Measurements from ENCODE around the gene TMTC2.
"Not testable (repeated sequence)": the region's sequence is repeated elsewhere in the genome, so short reads cannot be mapped to it uniquely, and the experiment has no call there.

Gene TMTC2

DNA sequence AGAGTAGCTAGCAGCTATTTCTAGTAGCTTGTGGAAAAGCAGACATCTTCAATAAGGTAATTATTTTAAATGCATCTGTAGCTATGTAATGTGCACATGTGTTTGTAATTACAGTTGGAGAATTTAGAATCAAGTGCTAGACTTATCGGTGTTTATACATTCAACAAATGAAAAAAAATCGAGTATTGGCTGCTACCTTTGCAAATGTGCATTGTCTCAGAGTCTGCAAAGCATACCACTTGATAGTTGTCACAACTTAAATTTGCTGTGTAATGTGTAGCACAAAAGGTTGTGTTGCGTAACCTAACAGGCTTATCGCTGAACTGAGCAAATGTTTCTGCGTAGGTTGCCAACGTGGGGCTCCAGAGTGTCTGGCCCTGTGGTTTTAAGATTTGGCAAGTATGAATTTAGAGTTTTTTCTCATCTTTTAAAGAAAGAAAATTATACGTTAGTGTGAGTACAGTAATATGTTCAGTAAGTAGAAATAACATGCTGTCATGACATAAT, 44.3 kb downstream of the TMTC2 start:
- DNase-seq = no peak

DNA sequence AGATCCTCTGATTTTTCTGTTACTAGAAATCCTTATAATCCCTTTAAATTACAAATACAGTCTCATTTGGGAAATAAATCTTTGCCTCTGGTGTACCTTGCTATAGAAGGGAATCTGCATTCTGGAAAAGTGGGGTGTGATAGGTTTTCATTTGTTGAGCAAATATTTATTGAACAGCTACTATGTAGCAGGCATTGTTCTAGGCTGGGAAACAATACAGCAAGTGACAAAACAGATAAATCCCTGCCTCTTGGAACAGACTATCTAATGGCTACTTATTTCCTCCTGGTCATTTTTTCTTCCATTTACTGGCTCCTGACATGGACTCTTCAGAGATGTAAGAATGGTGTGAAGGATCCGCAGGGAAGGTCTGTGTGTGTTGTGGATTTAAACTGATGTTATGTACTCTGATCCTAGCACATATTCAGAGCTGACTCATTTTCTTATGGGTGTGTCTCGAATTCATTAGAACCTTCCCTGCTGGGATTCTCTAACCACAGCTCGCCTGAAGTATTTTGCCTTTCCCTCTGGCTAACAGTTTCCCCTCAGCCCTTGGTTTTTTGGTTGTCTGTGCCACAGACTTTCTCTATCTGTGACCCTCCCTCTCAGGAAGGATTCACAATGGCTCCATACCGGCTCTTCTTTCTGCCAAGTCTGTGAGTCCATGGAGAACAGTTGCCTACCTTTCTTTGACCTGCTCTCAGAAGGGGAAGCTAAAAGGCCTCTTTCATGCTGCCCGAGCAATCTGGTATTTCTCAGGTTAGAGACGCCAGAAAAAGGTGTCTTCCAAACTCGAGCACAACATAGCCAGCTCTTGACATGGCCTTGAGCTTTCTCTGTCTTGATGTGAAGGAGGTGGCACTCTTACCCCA, 53.7 kb downstream of the TMTC2 start:
- no peak for DNase-seq

DNA sequence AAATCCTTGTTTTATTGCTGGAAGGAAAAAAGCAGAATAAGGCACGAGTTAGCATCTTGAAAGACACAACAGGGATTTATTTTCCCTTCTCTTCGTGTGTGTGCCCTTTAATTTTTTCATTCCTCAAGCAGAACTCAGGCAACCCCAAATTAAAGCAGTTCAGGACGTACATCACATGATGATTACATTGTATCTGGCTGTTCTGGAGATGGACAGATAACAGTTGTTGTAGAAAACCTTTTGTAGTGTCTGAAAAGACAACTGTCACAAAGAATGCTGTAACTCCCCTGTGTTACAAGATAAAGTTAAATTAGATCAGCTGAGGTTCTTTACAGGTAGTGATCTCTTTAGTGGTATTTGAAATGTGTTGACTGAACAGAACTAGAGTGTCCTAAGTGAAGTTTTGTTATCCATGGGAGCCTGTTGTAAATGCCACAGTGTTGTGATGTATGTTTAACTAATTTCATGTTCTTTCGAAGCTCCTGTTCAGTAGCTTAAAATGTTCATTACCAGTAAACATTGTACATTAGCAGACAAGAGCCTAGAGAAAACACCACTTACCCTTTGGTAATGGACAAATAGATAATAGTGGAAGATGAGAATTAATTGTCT, 58.5 kb downstream of the TMTC2 start:
- no peak for DNase-seq

- DNase-seq = no peak
Observed at GRCh38 chr12:82745807-82746206, 59.1 kb downstream of the TMTC2 start.

DNA sequence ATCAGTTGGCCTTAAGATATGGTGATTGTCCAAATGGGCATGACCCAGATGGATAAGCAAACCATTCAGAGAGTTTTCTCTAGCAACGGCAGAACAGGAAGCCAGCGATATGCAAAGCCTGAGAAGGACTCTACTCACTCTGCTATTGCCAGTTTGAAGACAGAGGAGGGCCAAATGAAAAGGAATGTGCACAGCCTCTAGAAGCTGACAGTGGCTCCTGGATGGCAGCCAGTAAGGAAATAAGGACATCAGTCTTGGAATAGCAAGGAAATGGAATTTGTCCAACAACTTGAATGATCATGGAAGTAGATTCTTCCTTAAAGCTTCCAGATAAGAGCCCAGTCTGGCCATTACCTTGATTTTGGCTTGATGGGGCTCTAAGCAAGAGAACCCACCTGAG, 60.0 kb downstream of the TMTC2 start:
- DNase-seq = no peak

DNA sequence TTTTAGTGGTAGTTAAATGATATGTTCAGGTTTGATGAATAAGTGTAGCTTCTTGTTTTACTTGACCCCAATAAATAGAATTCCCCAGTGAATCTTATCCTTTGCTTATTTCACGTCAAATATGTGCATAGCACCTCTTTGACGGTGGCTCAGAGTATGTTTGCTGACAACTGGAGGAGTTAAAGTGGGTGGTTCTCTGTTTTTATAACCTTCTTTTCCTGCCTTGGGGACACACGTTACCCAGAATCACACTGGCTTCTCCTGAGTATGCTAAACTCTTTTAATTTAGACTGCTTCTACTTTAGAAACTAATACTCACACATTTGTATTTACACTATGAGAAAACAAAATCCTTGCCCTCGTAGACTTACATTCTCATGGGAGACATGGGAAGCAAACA, 62.3 kb downstream of the TMTC2 start:
- DNase-seq = no peak

DNA sequence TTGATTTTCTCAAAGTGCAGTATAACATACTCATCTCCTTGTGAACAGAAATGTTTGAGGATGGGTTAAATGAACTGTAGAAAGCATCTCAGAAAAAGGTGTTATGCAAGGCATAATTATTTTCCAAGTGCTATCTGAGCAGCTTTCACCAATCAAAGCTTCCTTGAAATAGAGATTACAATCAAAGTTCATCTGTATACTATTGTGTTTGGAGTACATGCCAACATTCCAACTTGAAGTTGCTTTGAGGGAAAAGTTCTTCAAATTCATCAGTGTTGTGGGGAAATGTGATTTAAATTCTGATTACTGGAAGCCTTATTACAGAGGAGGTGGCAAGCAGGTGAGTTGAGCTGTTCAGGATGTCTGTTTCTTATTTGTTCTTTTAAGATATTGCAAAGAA, 68.2 kb downstream of the TMTC2 start:
- DNase-seq = no peak

DNA sequence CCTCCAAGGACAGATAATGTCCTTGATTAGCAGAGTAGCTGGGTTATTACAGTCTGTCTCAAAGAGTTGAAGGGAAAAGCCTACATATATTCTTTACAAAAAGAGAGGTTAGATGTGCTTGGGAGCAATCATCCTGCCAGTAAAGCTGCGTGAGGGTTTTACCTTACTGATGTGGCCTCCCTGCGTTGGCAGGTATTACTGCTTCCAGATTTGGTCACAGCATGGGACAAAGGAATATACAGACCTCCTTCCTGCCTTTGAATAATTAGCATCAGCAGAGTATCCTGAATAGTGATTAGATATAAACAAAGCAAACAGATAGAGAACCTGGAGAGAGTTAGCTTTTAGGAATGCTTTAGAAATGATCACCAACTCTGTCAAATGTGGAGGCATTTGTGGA, 69.6 kb downstream of the TMTC2 start:
- no peak for DNase-seq

GRCh38 chr12:82757059-82757458, 70.4 kb downstream of the TMTC2 start:
- no peak for DNase-seq

GRCh38 chr12:82757656-82758055, 71.0 kb downstream of the TMTC2 start:
- no peak for DNase-seq

- no peak for DNase-seq
Observed at GRCh38 chr12:82758749-82759330, 72.1 kb downstream of the TMTC2 start.

GRCh38 chr12:82760423-82760822, 73.7 kb downstream of the TMTC2 start:
- no peak for DNase-seq

DNA sequence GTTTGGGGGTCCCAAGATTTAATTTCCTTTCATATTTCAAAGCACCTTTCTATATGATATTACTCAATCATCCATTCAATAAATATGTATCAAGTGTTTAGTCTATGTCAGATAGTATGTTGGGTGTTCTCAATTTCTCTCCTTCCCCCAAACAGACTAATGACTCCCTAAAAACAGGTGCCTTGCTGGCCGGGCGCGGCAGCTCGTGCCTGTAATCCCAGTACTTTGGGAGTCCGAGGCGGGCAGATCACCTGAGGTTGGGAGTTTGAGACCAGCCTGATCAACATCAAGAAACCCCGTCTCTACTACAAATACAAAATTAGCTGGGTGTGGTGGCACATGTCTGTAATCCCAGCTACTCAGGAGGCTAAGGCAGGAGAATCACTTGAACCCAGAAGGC, 78.5 kb downstream of the TMTC2 start:
- not testable (repeated sequence) for DNase-seq

DNA sequence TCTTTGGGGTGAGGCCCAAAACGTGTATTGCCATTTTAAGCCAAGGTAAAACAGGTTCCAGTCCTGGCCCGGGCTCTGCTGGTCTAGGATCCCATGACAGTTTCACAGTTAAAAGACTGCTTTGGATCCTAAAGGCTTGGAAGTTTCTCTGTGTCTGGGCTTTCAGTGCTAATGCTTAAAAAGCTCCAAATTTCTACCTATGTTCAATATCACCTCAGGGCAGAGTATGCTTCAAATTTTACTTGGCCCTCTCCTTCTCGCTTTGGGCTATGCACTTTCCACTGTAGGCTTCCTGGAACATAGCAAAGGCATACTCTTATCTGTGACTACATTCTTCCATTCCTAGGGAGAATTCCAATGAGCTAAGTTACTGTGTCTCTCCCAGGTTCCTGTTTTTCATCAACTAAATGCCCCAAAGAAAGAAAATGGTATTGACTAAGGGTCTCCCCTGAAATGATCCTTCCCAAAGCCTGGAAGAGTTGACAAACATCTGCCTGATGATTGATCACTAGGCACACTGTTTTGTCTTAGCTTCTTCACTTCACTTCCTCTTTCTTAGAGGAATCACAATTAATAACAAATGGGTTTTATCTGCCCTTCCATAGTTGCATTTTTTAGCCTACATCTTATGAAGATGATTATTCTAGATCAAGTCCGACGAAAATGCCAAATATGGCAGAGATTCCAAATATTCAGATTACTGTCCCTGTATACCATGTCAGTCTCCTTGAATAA, 79.4 kb downstream of the TMTC2 start:
- DNase-seq = no peak

- no peak for DNase-seq
Observed at GRCh38 chr12:82774666-82775065, 88.0 kb downstream of the TMTC2 start.

- DNase-seq = no peak
Observed at GRCh38 chr12:82780517-82780916, 93.8 kb downstream of the TMTC2 start.

DNA sequence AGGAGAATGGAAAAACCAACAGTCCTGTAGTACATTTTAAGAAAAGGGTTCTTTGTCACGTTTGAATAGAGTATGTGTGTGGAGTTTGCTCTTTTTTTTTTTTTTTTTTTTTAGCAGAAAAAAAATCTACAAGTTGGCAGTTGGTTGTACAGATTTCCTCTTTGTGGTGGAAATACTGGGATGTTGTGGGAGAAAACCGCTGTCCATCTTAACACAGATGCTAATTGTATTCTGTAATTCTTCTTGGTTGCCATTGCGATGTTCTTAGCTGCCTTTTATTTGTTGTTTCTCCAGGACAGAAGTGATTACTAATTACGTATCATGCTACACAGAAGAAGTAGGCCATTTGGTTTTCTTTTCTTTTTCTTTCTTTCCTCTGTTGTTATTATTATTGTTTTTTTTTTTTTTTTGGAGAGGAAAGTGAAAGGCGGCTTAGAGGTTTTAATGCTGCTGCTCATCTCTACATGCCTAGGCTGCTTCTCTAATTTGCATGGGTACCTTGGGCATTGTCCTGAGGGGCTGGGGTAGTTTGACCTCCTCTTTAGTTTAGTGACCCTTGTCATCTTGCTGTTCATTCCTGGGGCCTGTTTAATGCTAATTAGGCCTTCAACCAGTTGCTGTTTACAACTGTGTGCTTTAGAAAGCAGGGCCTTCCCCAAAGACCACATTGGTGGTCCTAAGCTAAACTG, 94.7 kb downstream of the TMTC2 start:
- no peak for DNase-seq

DNA sequence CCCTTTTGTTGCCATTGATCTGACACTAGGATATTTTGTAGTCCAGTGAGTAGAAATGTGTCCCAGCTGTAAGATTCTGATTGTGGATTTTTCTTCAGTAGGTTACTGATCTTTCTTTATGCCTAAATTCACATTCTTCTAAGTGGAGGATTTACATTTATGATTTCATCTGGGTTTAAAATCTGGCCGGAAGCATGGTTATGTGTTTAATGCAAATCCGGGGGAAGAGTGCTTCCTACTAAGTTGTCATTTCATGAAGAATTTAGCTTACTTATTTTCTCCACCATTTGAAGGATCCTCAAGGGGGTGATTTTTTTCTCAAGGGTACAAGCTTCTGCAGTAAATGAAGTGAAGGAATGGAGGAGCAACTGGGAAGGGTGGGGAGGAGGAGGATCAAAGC, 96.7 kb downstream of the TMTC2 start:
- no peak for DNase-seq

DNA sequence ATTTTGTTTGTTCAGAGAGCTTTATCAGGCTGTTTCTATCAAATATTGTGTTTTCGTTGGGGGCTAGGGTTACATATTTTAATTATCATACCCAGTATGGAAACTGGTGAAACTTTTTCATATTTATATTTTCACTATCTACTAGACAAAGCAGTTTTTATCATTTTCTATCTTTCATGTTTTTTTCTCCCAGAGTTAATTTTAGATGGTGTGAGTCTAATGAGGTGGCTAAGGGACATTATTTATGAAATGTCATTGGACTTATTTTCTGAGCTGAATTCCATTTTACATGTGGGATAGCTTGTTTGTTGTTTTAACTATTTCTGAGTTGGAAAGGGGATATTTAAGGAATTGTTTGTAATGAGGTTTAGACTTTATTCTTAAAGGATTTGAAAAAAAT, 100.3 kb downstream of the TMTC2 start:
- DNase-seq = no peak

GRCh38 chr12:82788594-82788993, 101.9 kb downstream of the TMTC2 start:
- DNase-seq = no peak

DNA sequence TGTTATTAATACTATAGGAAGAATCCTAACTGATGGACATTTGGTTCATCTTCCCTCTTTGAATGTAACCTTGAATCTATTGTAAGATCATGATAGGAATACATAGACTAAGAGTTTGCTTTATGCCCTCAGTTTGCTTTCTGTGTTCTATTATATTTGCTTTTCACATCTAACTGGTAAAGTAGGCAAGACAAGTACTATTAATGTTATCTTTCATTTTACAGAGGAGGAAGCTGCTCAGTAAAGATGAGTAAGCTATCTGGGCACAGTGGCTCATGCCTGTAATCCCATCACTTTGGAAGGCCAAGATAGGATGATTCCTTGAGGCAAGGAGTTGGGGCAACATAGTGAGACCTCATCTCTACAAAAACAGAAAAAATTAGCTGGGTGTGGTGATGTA, 103.0 kb downstream of the TMTC2 start:
- DNase-seq = no peak

DNA sequence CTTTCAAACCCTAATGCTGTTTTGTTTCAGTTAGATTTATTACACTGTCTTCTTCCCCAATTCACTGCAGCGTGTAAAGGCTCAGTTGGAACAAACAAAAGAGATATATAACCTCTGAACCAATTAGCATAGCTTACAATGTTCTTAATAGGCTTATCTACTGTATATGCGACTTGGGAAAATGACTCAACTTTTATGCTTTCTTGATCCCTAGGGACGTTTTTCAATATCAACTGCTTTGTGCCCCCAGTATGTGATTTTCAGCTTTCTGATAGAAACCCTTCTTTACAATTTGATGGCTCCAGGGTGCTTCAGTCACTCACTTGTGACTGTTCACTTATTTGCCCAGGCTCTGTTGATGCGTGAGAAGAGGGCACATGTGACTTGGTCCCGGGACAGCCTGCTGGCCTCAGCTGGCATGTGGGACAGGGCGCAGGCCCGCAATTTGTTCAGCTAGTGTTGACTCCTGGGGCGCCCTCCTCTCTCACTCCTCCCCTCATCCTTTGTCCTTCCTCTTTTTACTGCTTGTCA, 107.1 kb downstream of the TMTC2 start:
- DNase-seq = no peak
